ENCODE results near the gene PSMD13.
"Not testable (repeated sequence)": the region's sequence is repeated elsewhere in the genome, so short reads cannot be mapped to it uniquely, and the experiment has no call there.

The PSMD13 gene

DNA sequence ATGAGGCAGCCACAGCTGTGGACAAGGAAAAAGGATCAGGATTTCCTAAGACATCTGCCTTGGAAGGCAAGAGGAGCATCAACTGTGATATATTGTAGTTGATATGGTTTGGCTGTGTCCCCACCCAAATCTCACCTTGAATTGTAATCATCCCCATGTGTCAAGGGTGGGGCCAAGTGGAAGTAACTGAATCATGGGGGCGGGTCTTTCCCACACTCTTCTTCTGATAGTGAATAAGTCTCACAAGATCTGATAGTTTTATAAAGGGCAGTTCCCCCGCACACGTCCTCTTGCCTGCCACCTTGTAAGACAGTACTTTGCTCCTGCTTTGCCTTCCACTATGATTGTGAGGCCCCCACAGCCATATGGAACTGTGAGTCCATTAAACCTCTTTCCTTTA lies 19.1 kb upstream of the PSMD13 start:
- DNase-seq (ENCODE audit: low read depth), result no peak

- DNase-seq (ENCODE audit: low read depth), result no peak
Measured at GRCh38 chr11:218815-219593, 17.8 kb upstream of the PSMD13 start.

DNA sequence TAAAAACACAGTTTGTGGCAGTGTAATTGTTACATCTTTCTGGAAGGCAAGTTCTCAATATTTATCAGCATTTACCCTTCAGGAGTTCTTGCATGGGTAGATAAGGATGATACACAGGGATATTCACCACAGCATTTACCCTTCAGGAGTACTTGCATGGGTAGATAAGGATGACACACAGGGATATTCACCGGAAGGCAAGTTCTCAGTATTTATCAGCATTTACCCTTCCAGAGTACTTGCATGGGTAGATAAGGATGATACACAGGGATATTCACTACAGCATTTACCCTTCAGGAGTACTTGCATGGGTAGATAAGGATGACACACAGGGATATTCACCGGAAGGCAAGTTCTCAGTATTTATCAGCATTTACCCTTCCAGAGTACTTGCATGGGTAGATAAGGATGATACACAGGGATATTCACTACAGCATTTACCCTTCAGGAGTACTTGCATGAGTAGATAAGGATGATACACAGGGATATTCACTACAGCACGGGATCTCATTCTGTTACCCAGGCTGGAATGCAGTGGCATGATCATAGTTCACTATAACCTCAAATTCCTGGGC lies 16.0 kb upstream of the PSMD13 start:
- DNase-seq (ENCODE audit: low read depth), result not testable (repeated sequence)

DNA sequence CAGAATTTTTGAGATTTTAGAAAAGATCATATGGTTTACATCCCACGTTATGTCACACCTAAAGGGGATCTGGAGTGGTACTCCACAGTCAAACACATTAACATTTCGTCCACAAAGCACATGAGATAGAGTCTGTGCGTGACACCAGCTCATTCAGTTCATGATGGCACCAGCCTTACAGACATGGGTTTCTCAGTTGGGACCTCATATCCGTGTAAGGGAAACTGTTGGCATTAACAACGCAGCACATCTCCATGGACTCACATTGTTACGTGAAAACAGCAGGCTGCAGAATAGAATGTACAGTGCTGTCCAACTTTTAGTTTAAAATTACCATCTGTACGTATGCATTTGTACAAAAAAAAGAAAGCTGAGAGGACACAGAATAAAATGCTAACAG lies 15.2 kb upstream of the PSMD13 start:
- no peak for DNase-seq (ENCODE audit: low read depth)

GRCh38 chr11:221998-222789 lies 14.6 kb upstream of the PSMD13 start:
- DNase-seq (ENCODE audit: low read depth), result no peak

DNA sequence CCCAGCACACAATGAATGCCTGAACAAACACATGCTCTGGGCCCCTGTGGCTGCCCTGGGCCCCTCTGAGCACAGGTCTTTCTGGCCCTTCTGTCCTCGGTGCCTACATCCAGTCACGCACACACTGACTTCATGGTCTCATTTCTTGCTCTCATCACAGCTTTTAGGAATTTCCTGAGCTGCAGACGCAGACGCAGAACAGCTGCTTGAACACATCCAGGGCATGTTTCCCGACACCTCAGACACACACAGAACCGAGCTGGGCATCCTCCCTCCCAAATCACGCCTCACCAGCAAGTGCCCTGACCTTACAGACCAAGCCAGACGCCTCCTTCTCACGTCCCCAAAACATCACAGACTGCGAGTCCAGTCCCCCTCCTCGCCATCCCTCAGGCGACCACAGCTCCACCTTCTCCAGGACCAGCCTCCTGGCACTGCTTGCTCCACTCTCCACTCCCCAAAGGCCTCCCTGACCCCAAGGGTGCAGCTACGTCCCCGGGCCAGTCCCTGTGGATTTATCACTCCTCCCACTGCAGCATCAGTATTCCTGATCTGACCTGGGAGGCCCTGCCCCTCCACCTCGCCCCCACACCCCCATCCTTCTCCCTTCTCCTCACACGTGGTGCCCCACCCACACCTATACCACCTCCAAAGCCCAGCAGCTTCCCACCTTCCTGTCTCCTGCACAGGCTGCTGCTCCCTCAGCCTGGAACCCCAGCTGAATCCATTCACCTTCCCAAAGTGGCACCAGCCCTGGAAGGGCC lies 13.6 kb upstream of the PSMD13 start:
- DNase-seq (ENCODE audit: low read depth), result no peak

GRCh38 chr11:223884-224283 lies 12.9 kb upstream of the PSMD13 start:
- DNase-seq (ENCODE audit: low read depth), result no peak

- no peak for DNase-seq (ENCODE audit: low read depth)
Measured at GRCh38 chr11:224424-224823, 12.4 kb upstream of the PSMD13 start.

- no peak for DNase-seq (ENCODE audit: low read depth)
Measured at GRCh38 chr11:225734-226453, 10.9 kb upstream of the PSMD13 start.

GRCh38 chr11:227824-228379 lies 8.9 kb upstream of the PSMD13 start:
- no peak for DNase-seq (ENCODE audit: low read depth)

GRCh38 chr11:230431-230830 lies 6.3 kb upstream of the PSMD13 start:
- DNase-seq (ENCODE audit: low read depth), result no peak

DNA sequence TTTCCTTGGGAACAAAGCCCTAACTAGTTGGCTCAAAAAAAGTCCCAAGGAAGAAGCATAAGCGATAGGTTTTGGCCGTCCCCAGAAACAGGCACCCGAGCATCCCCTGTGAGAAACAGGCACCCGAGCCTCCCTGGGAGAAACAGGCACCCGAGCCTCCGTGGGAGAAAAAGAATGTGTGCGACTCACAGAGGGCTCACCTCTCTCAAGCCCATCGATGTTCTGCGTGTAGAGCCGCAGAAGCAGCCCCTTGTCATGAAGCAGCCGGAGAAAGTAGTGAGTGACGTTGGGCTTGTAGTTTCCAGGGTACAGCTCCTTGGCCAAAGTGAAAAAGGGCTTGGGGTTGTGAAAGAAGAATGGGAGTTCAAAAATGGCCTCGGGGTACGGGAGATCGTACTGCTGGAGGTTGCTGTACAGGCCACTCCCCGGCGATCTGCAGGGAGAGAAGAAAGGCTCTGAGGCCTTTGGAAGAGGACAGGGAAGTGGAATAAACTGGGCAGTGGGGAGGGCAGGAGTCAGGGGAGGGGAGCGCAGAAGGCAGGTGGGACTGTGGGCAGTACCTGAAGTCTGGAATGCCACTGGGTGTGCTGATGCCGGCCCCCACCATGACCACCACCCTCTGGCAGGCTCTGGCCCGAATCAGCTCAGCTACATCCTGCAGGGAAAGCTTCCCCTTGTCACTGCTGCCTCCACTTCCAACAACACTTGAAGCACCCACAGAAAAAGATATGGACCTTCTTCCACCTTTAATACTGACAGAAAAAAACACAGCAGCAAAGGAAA lies 3.8 kb upstream of the PSMD13 start:
- no peak for DNase-seq (ENCODE audit: low read depth)

DNA sequence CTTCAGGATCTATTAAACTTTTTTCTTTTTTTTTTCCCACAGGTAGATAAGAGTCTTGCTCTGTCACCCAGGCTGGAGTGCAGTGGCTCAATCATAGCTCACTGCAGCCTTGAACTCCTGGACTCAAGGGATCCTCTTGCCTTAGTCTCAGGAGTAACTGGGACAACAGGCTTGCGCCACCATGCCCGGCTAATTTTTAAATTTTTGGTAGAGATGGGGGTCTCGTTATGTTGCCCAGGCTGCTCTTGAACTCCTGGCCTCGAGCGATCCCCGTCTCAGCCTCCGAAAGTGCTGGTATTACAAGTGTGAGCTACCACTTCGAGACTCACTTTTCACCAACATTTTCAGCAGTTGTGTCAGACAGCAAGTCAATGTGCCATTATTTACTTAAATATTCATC lies 1.6 kb upstream of the PSMD13 start:
- DNase-seq (ENCODE audit: low read depth), result no peak

DNA sequence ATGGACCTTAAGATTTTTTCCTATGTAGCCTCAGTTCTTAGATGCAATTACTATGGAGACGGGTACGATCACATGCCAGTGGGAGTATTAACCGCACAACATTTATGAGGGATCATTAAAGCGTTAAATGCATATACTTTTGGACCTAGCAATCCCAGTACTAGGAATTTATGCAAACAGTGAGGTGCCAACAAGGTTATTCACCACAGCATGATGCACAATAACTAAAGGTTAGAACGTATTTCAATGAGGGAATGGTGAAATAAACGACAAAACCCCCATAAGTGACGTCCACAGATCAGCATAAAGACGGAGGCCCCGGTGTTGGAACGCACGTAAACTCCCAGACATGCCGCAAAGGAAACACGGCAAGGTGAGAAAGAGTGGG lies 1.2 kb upstream of the PSMD13 start:
- no peak for DNase-seq (ENCODE audit: low read depth)

GRCh38 chr11:235997-236773 lies 591 bp upstream of the PSMD13 start, which contains the start of gene SIRT3:
TSS of gene SIRT3 (minus strand) at chr11:236342. CDS start at chr11:236328, 14 bp downstream.
- peak; percentile 50 for DNase-seq (ENCODE audit: low read depth)

DNA sequence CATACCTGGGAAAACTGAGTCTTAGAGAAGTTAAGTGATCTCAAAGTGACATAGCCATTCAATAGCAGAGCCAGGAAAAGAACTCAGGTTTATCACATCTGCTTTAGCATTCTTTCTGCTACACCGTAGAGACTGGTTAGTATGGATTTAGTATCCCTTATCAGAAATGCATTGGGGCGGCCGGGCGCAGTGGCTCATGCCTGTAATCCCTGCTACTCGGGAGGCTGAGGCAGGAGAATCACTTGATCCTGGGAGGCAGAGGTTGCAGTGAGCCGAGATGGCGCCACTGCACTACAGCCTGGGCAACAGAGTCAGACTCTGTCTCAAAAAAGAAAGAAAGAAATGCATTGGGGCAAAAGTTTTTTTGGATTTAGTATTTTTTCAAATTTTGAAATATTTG lies 1.6 kb downstream of the PSMD13 start:
- DNase-seq (ENCODE audit: low read depth), result not testable (repeated sequence)

DNA sequence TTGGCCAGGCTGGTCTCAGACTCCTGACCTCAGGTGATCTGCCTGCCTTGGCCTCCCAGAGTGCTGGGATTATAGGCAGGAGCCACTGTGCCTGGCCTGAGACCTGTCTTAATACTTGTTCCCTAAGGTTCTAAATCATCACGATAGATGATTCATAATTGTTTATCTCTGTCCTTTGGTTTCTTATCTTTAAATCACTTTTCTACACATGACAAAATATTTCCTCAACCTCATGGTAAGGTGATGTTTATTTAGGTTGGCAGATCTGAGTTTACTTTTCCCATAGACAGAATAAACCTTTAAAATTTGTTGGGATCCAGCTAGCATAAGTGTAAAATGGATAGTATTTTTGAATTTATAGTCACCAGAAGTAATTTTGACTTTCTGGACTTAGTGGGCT lies 3.5 kb downstream of the PSMD13 start:
- DNase-seq (ENCODE audit: low read depth), result no peak

- no peak for DNase-seq (ENCODE audit: low read depth)
Measured at GRCh38 chr11:241634-242033, 4.9 kb downstream of the PSMD13 start.

GRCh38 chr11:244376-244775 lies 7.6 kb downstream of the PSMD13 start:
- no peak for DNase-seq (ENCODE audit: low read depth)

DNA sequence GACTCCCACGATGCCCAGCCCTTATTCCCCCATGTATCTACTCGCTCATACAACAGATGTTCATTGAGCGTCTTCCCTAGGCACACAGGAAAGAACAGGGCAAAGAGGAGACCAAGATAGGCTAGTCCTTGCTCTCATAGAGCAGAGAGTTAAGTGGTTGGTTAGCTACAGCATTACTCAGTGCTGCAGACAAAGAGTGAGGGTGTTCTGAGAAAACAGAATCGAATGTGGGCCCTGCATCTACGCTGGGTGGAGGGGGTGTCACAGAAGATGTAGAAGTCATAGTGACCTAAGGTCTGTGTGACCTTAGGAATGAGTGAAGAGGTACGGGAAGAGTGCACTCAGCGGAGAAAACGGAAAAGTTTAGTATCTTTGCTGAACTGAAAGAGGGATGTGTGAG lies 12.3 kb downstream of the PSMD13 start:
- DNase-seq (ENCODE audit: low read depth), result no peak

Data from HS-27A (cell line).